ENCODE results near the gene ADCK2. TPM values are rescaled to one million over a fixed set of nuclear protein-coding genes. Genes with fewer than 3 reads are reported as not detected.
"Not testable (repeated sequence)": the region's sequence is repeated elsewhere in the genome, so short reads cannot be mapped to it uniquely, and the experiment has no call there.

The ADCK2 gene
- polyA plus RNA-seq, 1 donor (not counting 4 experiments of a cell fraction or from before 2014, with no cell fraction given): 9.5 TPM

DNA sequence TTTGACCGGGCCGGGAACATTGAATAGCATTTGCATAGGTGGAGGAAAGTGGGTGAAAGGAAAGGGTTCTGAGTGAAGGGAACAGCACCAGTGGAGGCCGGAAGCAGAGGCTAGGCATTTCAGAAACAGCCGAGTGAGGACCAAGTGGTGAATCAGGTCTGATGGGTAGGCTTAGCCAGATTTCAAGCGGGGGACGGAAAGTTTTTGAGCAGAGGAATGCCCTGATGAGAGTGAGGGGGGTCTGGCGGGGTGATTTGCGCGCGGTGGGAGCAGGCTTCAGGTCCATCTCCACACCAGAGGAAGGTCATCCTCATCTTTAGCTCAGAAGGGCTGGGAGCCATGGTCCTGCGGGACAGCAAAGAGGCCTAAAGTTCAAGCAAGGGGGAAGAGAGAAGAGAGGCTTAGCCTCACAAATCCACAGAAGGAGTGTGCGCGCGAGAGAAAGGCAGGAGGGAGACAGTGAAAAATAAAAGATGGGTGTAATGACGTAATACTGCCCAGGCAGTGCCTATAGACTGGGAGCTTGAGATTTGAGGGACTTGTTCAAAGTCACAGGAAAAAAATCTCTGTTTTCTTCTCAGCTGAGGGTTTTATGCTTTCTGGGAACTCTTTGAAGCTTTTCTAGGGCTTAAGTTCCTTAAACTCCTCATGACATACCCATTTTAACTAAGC, 31.1 kb upstream of the ADCK2 start:
- Histone ChIP-seq H3K4me3 (ENCODE audit: control insufficient read depth in 2 of 3, extremely low read depth in 1 of 3, insufficient read depth in 2 of 3, low read depth in 1 of 3, low read length in 3 of 3) (no peak overlapping the region), H2AFZ (ENCODE audit: control insufficient read depth, low read length) (no peak overlapping the region), H3K36me3 (ENCODE audit: control insufficient read depth in 2 of 2, extremely low read depth in 1 of 2, insufficient read depth in 2 of 2, low read length in 2 of 2) (no peaks in the 10 kb centered on the region), H3K9ac (ENCODE audit: control insufficient read depth, extremely low read depth, insufficient read depth, low read length) (no peak overlapping the region), H4K20me1 (ENCODE audit: control insufficient read depth, extremely low read depth, insufficient read depth, low read length) (no peaks in the 10 kb centered on the region), H3K27me3 (ENCODE audit: control insufficient read depth, extremely low read depth, insufficient read depth, low read length) (no peaks in the 10 kb centered on the region), H3K9me1 (ENCODE audit: control insufficient read depth, extremely low read depth, insufficient read depth, low read length) (no peaks in the 10 kb centered on the region), H3K4me1 (ENCODE audit: control insufficient read depth, extremely low read depth, insufficient read depth, low read length) (peaks cover 12% of the 10 kb centered on the region), H3K27ac (ENCODE audit: control insufficient read depth, insufficient read depth, low read length) (no peak overlapping the region), H3K9me3 (ENCODE audit: control insufficient read depth, low read depth, low read length) (no peaks in the 10 kb centered on the region), H3K79me2 (ENCODE audit: control insufficient read depth, insufficient read depth, low read length) (peaks cover 4% of the 10 kb centered on the region), H3K4me2 (ENCODE audit: control insufficient read depth, extremely low read depth, insufficient read depth, low read depth, low read length) (peak overlapping the region; percentile 51)
- TF ChIP-seq, protein P1, sequence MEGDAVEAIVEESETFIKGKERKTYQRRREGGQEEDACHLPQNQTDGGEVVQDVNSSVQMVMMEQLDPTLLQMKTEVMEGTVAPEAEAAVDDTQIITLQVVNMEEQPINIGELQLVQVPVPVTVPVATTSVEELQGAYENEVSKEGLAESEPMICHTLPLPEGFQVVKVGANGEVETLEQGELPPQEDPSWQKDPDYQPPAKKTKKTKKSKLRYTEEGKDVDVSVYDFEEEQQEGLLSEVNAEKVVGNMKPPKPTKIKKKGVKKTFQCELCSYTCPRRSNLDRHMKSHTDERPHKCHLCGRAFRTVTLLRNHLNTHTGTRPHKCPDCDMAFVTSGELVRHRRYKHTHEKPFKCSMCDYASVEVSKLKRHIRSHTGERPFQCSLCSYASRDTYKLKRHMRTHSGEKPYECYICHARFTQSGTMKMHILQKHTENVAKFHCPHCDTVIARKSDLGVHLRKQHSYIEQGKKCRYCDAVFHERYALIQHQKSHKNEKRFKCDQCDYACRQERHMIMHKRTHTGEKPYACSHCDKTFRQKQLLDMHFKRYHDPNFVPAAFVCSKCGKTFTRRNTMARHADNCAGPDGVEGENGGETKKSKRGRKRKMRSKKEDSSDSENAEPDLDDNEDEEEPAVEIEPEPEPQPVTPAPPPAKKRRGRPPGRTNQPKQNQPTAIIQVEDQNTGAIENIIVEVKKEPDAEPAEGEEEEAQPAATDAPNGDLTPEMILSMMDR (optimal IDR thresholded peaks at IDR 0.05 in 1 of 3, IDR thresholded peaks at IDR 0.05 in 1 of 3, conservative IDR thresholded peaks at IDR 0.05 in 1 of 3; ENCODE audit: extremely low read depth in 1 of 3, insufficient read depth in 2 of 3, low read length in 3 of 3): no peak
- no peak for TF ChIP-seq EZH2 (IDR thresholded peaks at IDR 0.05; ENCODE audit: low read length)
- DNase-seq (ENCODE audit: low read depth, low spot score) (no peak), FAIRE-seq (no peak)
- dilution Hi-C loops (cut with MboI; ENCODE audit: extremely low pct_ligation_motif_present, low sequenced_read_pairs): no loop called here

DNA sequence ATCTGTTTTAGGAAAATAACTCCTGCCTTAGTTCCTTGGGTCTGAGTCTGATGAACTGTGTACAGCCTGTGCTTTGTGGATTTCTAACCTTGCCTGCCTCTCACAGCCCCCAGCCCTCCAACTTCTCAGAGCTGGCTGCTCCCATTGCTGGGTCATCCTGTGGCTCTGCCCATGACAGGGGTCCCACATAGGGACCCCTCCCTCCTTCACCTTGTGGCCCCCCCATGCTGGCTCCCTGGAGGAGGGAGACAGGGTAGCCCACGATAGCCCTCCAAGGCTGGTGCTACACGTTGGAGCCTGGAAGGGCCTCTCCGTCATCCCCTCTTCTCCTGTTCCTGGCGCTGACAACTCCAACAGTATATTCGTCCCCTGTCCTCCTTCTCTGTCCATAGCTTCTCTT, 29.3 kb upstream of the ADCK2 start:
- Histone ChIP-seq H4K20me1 (ENCODE audit: control insufficient read depth, extremely low read depth, insufficient read depth, low read length) (no peaks in the 10 kb centered on the region), H3K36me3 (ENCODE audit: control insufficient read depth in 2 of 2, extremely low read depth in 1 of 2, insufficient read depth in 2 of 2, low read length in 2 of 2) (no peaks in the 10 kb centered on the region), H3K4me1 (ENCODE audit: control insufficient read depth, extremely low read depth, insufficient read depth, low read length) (peaks cover 8% of the 10 kb centered on the region), H3K79me2 (ENCODE audit: control insufficient read depth, insufficient read depth, low read length) (peaks cover 4% of the 10 kb centered on the region), H3K9me1 (ENCODE audit: control insufficient read depth, extremely low read depth, insufficient read depth, low read length) (no peaks in the 10 kb centered on the region), H3K9me3 (ENCODE audit: control insufficient read depth, low read depth, low read length) (no peaks in the 10 kb centered on the region), H3K27me3 (ENCODE audit: control insufficient read depth, extremely low read depth, insufficient read depth, low read length) (no peaks in the 10 kb centered on the region), H3K9ac (ENCODE audit: control insufficient read depth, extremely low read depth, insufficient read depth, low read length) (no peak overlapping the region), H3K4me2 (ENCODE audit: control insufficient read depth, extremely low read depth, insufficient read depth, low read depth, low read length) (no peak overlapping the region), H2AFZ (ENCODE audit: control insufficient read depth, low read length) (no peak overlapping the region), H3K27ac (ENCODE audit: control insufficient read depth, insufficient read depth, low read length) (no peak overlapping the region), H3K4me3 (ENCODE audit: control insufficient read depth in 2 of 3, extremely low read depth in 1 of 3, insufficient read depth in 2 of 3, low read depth in 1 of 3, low read length in 3 of 3) (no peak overlapping the region)
- FAIRE-seq (no peak), DNase-seq (ENCODE audit: low read depth, low spot score) (no peak)
- TF ChIP-seq, protein P1 (optimal IDR thresholded peaks at IDR 0.05 in 1 of 3, IDR thresholded peaks at IDR 0.05 in 1 of 3, conservative IDR thresholded peaks at IDR 0.05 in 1 of 3; ENCODE audit: extremely low read depth in 1 of 3, insufficient read depth in 2 of 3, low read length in 3 of 3): no peak
- TF ChIP-seq EZH2 (IDR thresholded peaks at IDR 0.05; ENCODE audit: low read length): no peak
- dilution Hi-C loops (cut with MboI; ENCODE audit: extremely low pct_ligation_motif_present, low sequenced_read_pairs): no loop called here

DNA sequence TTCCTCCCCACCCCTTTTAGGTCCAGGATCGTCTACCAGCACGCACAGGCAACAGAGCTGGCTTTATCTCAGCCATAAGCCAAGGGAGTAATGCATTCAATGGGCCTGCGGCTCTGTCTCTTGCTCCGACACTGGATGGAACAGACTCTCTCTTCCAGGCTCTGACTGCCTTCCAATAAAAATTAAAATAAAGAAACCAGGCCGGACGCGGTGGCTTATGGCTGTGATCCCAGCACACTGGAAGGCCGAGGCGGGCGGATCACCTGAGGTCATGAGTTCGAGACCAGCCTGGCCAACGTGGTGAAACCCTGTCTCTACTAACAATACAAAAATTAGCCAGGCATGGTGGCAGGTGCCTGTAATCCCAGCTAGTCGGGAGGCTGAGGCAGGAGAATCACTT, 28.0 kb upstream of the ADCK2 start:
- H3K36me3 ChIP-seq (ENCODE audit: control insufficient read depth in 2 of 2, extremely low read depth in 1 of 2, insufficient read depth in 2 of 2, low read length in 2 of 2); H3K9ac ChIP-seq (ENCODE audit: control insufficient read depth, extremely low read depth, insufficient read depth, low read length); H3K9me3 ChIP-seq (ENCODE audit: control insufficient read depth, low read depth, low read length); H3K79me2 ChIP-seq (ENCODE audit: control insufficient read depth, insufficient read depth, low read length); H3K4me2 ChIP-seq (ENCODE audit: control insufficient read depth, extremely low read depth, insufficient read depth, low read depth, low read length); H3K9me1 ChIP-seq (ENCODE audit: control insufficient read depth, extremely low read depth, insufficient read depth, low read length); FAIRE-seq; H4K20me1 ChIP-seq (ENCODE audit: control insufficient read depth, extremely low read depth, insufficient read depth, low read length); DNase-seq (ENCODE audit: low read depth, low spot score); H3K27me3 ChIP-seq (ENCODE audit: control insufficient read depth, extremely low read depth, insufficient read depth, low read length); dilution Hi-C loops (cut with MboI; ENCODE audit: extremely low pct_ligation_motif_present, low sequenced_read_pairs); H3K4me1 ChIP-seq (ENCODE audit: control insufficient read depth, extremely low read depth, insufficient read depth, low read length); H3K4me3 ChIP-seq (ENCODE audit: control insufficient read depth in 2 of 3, extremely low read depth in 1 of 3, insufficient read depth in 2 of 3, low read depth in 1 of 3, low read length in 3 of 3); H3K27ac ChIP-seq (ENCODE audit: control insufficient read depth, insufficient read depth, low read length); H2AFZ ChIP-seq (ENCODE audit: control insufficient read depth, low read length): not testable (repeated sequence)

Data from keratinocyte (primary cell).